ENCODE results near the gene AGAP1.
A peak's percentile ranks its signal among the peaks of the same experiment; 100 is the strongest.

Gene AGAP1

GRCh38 chr2:235538144-235538639 is 44.3 kb downstream of the AGAP1 start:
- Histone ChIP-seq H3K4me1 (ENCODE audit: control insufficient read depth, insufficient read depth, low read length) (peaks cover 2% of the 10 kb centered on the region), H3K9ac (ENCODE audit: low read length) (no peak overlapping the region), H3K36me3 (ENCODE audit: control insufficient read depth, insufficient read depth, low read length) (no peaks in the 10 kb centered on the region), H3K9me3 (ENCODE audit: control insufficient read depth, low read length) (no peaks in the 10 kb centered on the region), H3K4me3 (ENCODE audit: low read length) (no peak overlapping the region), H3K27me3 (ENCODE audit: control insufficient read depth, insufficient read depth, low read length) (no peaks in the 10 kb centered on the region)

- H3K4me1 ChIP-seq (ENCODE audit: control insufficient read depth, insufficient read depth, low read length), result peaks cover 10% of the 10 kb centered on the region
- no peaks in the 10 kb centered on the region for H3K27me3 ChIP-seq (ENCODE audit: control insufficient read depth, insufficient read depth, low read length)
- H3K4me3 ChIP-seq (ENCODE audit: low read length), result no peak overlapping the region
- H3K9me3 ChIP-seq (ENCODE audit: control insufficient read depth, low read length), result no peaks in the 10 kb centered on the region
- no peaks in the 10 kb centered on the region for H3K36me3 ChIP-seq (ENCODE audit: control insufficient read depth, insufficient read depth, low read length)
- no peak overlapping the region for H3K9ac ChIP-seq (ENCODE audit: low read length)
These were observed 45.1 kb downstream of the AGAP1 start for GRCh38 chr2:235538981-235539380.

GRCh38 chr2:235539773-235540172 is 45.9 kb downstream of the AGAP1 start:
- Histone ChIP-seq H3K9me3 (ENCODE audit: control insufficient read depth, low read length) (no peaks in the 10 kb centered on the region), H3K9ac (ENCODE audit: low read length) (no peak overlapping the region), H3K4me1 (ENCODE audit: control insufficient read depth, insufficient read depth, low read length) (peaks cover 17% of the 10 kb centered on the region), H3K4me3 (ENCODE audit: low read length) (no peak overlapping the region), H3K27me3 (ENCODE audit: control insufficient read depth, insufficient read depth, low read length) (no peaks in the 10 kb centered on the region), H3K36me3 (ENCODE audit: control insufficient read depth, insufficient read depth, low read length) (no peaks in the 10 kb centered on the region)

GRCh38 chr2:235541016-235541415 is 47.2 kb downstream of the AGAP1 start:
- H3K36me3 ChIP-seq (ENCODE audit: control insufficient read depth, insufficient read depth, low read length), result no peaks in the 10 kb centered on the region
- H3K9me3 ChIP-seq (ENCODE audit: control insufficient read depth, low read length), result no peaks in the 10 kb centered on the region
- H3K4me3 ChIP-seq (ENCODE audit: low read length), result no peak overlapping the region
- peaks cover 29% of the 10 kb centered on the region for H3K4me1 ChIP-seq (ENCODE audit: control insufficient read depth, insufficient read depth, low read length)
- no peak overlapping the region for H3K9ac ChIP-seq (ENCODE audit: low read length)
- no peaks in the 10 kb centered on the region for H3K27me3 ChIP-seq (ENCODE audit: control insufficient read depth, insufficient read depth, low read length)

- no peaks in the 10 kb centered on the region for H3K27me3 ChIP-seq (ENCODE audit: control insufficient read depth, insufficient read depth, low read length)
- H3K9ac ChIP-seq (ENCODE audit: low read length), result no peak overlapping the region
- H3K4me1 ChIP-seq (ENCODE audit: control insufficient read depth, insufficient read depth, low read length), result peaks cover 32% of the 10 kb centered on the region
- H3K9me3 ChIP-seq (ENCODE audit: control insufficient read depth, low read length), result no peaks in the 10 kb centered on the region
- no peak overlapping the region for H3K4me3 ChIP-seq (ENCODE audit: low read length)
- no peaks in the 10 kb centered on the region for H3K36me3 ChIP-seq (ENCODE audit: control insufficient read depth, insufficient read depth, low read length)
These were observed 48.2 kb downstream of the AGAP1 start for GRCh38 chr2:235541838-235542549.

- no peaks in the 10 kb centered on the region for H3K27me3 ChIP-seq (ENCODE audit: control insufficient read depth, insufficient read depth, low read length)
- H3K9ac ChIP-seq (ENCODE audit: low read length), result no peak overlapping the region
- H3K4me3 ChIP-seq (ENCODE audit: low read length), result no peak overlapping the region
- H3K4me1 ChIP-seq (ENCODE audit: control insufficient read depth, insufficient read depth, low read length), result peaks cover 32% of the 10 kb centered on the region
- H3K9me3 ChIP-seq (ENCODE audit: control insufficient read depth, low read length), result no peaks in the 10 kb centered on the region
- no peaks in the 10 kb centered on the region for H3K36me3 ChIP-seq (ENCODE audit: control insufficient read depth, insufficient read depth, low read length)
These were observed 48.9 kb downstream of the AGAP1 start for GRCh38 chr2:235542733-235543127.

GRCh38 chr2:235543128-235543750 is 49.4 kb downstream of the AGAP1 start:
- peak overlapping the region; percentile 51 for H3K9ac ChIP-seq (ENCODE audit: low read length)

GRCh38 chr2:235543851-235544688 is 50.2 kb downstream of the AGAP1 start:
- Histone ChIP-seq H3K27me3 (ENCODE audit: control insufficient read depth, insufficient read depth, low read length) (no peaks in the 10 kb centered on the region), H3K36me3 (ENCODE audit: control insufficient read depth, insufficient read depth, low read length) (no peaks in the 10 kb centered on the region), H3K4me3 (ENCODE audit: low read length) (no peak overlapping the region), H3K9me3 (ENCODE audit: control insufficient read depth, low read length) (no peaks in the 10 kb centered on the region), H3K4me1 (ENCODE audit: control insufficient read depth, insufficient read depth, low read length) (peaks cover 32% of the 10 kb centered on the region), H3K9ac (ENCODE audit: low read length) (peak overlapping the region; percentile 51)

More at GRCh38 chr2:235543128-235543750, 49.4 kb downstream of the AGAP1 start:
- peak overlapping the region; percentile 18 for H3K4me3 ChIP-seq (ENCODE audit: low read length)
- no peaks in the 10 kb centered on the region for H3K36me3 ChIP-seq (ENCODE audit: control insufficient read depth, insufficient read depth, low read length)
- peaks cover 32% of the 10 kb centered on the region for H3K4me1 ChIP-seq (ENCODE audit: control insufficient read depth, insufficient read depth, low read length)
- no peaks in the 10 kb centered on the region for H3K9me3 ChIP-seq (ENCODE audit: control insufficient read depth, low read length)
- H3K27me3 ChIP-seq (ENCODE audit: control insufficient read depth, insufficient read depth, low read length), result no peaks in the 10 kb centered on the region

- no peaks in the 10 kb centered on the region for H3K27me3 ChIP-seq (ENCODE audit: control insufficient read depth, insufficient read depth, low read length)
- no peak overlapping the region for H3K9ac ChIP-seq (ENCODE audit: low read length)
- no peaks in the 10 kb centered on the region for H3K9me3 ChIP-seq (ENCODE audit: control insufficient read depth, low read length)
- H3K4me1 ChIP-seq (ENCODE audit: control insufficient read depth, insufficient read depth, low read length), result peaks cover 32% of the 10 kb centered on the region
- no peak overlapping the region for H3K4me3 ChIP-seq (ENCODE audit: low read length)
- no peaks in the 10 kb centered on the region for H3K36me3 ChIP-seq (ENCODE audit: control insufficient read depth, insufficient read depth, low read length)
These were observed 50.8 kb downstream of the AGAP1 start for GRCh38 chr2:235544689-235544969.

DNA sequence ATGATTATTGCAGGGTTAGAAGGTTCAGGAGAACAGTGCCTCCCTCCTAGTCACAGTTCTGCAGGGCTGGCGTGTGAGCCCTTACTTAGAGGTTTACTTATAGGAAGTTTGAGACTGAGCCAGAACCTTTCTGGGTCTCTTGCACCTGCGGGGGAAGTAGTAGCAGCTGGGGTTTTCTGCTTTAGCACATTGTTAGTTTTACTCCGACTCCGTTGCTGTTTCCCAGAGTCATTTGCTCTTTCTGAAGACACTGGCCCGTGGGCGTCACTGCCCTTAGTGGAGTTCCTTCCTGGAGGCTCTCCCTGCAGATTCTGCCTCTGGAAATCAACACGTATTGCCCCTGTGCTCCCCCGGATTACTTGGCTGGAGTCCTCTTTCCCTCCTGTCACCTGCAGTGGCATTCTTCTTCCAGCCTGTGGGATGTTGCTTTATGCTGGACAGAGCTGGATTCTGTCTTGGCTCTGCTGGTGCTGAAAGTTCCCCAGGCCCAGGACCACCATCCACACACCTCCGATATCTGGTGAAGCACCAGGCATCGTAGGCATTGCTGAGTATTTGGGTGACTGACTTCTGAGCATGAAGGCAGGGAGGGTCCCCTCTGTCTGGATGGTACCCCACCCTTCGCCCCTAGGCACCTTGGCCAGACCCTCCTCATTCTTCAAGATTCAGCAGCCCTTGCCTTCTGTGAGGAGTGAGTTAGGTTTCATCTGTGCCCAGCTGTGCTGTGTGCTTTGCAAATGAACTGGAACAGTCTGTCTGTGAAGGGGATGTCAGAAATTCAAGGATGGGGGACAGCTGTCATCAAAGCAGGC is 51.7 kb downstream of the AGAP1 start:
- no peaks in the 10 kb centered on the region for H3K27me3 ChIP-seq (ENCODE audit: control insufficient read depth, insufficient read depth, low read length)
- H3K4me1 ChIP-seq (ENCODE audit: control insufficient read depth, insufficient read depth, low read length), result peaks cover 32% of the 10 kb centered on the region
- no peak overlapping the region for H3K9ac ChIP-seq (ENCODE audit: low read length)
- no peaks in the 10 kb centered on the region for H3K36me3 ChIP-seq (ENCODE audit: control insufficient read depth, insufficient read depth, low read length)
- no peak overlapping the region for H3K4me3 ChIP-seq (ENCODE audit: low read length)
- H3K9me3 ChIP-seq (ENCODE audit: control insufficient read depth, low read length), result no peaks in the 10 kb centered on the region

GRCh38 chr2:235546151-235546435 is 52.2 kb downstream of the AGAP1 start:
- Histone ChIP-seq H3K36me3 (ENCODE audit: control insufficient read depth, insufficient read depth, low read length) (no peaks in the 10 kb centered on the region), H3K4me1 (ENCODE audit: control insufficient read depth, insufficient read depth, low read length) (peaks cover 32% of the 10 kb centered on the region), H3K4me3 (ENCODE audit: low read length) (no peak overlapping the region), H3K27me3 (ENCODE audit: control insufficient read depth, insufficient read depth, low read length) (no peaks in the 10 kb centered on the region), H3K9me3 (ENCODE audit: control insufficient read depth, low read length) (no peaks in the 10 kb centered on the region), H3K9ac (ENCODE audit: low read length) (no peak overlapping the region)

Data from mucosa of stomach (tissue), 1 donor.